Adrenal gland (tissue), 5 donors: ENCODE data around the gene USF1.
"Not testable (repeated sequence)": the region's sequence is repeated elsewhere in the genome, so short reads cannot be mapped to it uniquely, and the experiment has no call there.

Experiments used
- POLR2A ChIP-seq, 2 donors: fragments of 450-650 bp; IDR thresholded peaks; one replicate each; pipeline ENCODE4 v1.6.1; 2017; ENCODE audit warnings: antibody characterized with exemption in 2 of 2, mild to moderate bottlenecking in 2 of 2, moderate library complexity in 1 of 2
- TF ChIP-seq, protein P1 (sequence below), 6 experiments: fragments of 450-650 bp in 4 of 6; fragments of 200-600 bp in 2 of 6; sonication (generic) in 1 of 6; IDR thresholded peaks; 1 replicate in 5 of 6; 2 replicates in 1 of 6; pipeline versions ENCODE4 v1.5.1 to v1.8.0; 2016 to 2021; ENCODE audit warnings: antibody characterized with exemption in 6 of 6, mild to moderate bottlenecking in 2 of 6, moderate library complexity in 1 of 6
- donor health status: DM: no; HTN: no; CAD: no.

- TF ChIP-seq, protein P1, sequence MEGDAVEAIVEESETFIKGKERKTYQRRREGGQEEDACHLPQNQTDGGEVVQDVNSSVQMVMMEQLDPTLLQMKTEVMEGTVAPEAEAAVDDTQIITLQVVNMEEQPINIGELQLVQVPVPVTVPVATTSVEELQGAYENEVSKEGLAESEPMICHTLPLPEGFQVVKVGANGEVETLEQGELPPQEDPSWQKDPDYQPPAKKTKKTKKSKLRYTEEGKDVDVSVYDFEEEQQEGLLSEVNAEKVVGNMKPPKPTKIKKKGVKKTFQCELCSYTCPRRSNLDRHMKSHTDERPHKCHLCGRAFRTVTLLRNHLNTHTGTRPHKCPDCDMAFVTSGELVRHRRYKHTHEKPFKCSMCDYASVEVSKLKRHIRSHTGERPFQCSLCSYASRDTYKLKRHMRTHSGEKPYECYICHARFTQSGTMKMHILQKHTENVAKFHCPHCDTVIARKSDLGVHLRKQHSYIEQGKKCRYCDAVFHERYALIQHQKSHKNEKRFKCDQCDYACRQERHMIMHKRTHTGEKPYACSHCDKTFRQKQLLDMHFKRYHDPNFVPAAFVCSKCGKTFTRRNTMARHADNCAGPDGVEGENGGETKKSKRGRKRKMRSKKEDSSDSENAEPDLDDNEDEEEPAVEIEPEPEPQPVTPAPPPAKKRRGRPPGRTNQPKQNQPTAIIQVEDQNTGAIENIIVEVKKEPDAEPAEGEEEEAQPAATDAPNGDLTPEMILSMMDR (IDR thresholded peaks at IDR 0.05): not testable (repeated sequence)
- not testable (repeated sequence) for TF ChIP-seq POLR2A (IDR thresholded peaks at IDR 0.05)
Measured at GRCh38 chr1:161019111-161019660, 26.6 kb downstream of the USF1 start.
